Muscle of back (tissue), 11 donors: ENCODE results near the gene HRK. TPM values are rescaled to one million over a fixed set of nuclear protein-coding genes. Genes with fewer than 3 reads are reported as not detected.
A peak's percentile ranks its signal among the peaks of the same experiment; 100 is the strongest.

ENCODE experiments used
- DNase-seq, 3 donors: peaks; one replicate each; pipeline versions ENCODE4 v3.0.0 to v3.0.0-alpha.2; 2013
- polyA plus RNA-seq, 10 donors: library from polyadenylated mRNA; unstranded; fragments of 120-200 nt; gene quantifications; one replicate each; pipeline ENCODE4 v1.2.1, GENCODE V29; 2013; ENCODE audit not compliant: insufficient read length in 10 of 10

Gene HRK
- polyA plus RNA-seq, 10 donors, result 0.14 to 0.40 (median 0.28) TPM

DNA sequence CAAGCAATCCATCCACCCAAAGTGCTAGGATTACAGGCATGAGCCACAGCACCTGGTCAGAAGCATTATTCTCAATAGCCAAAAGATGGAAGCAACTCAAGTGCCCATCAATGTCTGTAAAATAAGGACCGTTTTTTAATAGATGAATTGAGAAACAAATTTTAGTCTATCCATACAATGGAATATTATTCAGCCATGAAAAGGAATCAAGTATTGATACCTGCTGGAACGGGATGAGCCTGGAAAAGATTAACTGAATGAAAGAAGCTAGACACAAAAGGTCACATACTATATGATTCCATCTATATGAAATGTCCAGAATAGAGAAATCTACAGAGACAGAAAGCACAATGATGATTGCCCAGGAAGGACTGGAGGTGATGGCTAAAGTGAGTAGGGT, 20.4 kb upstream of the HRK start:
- no peak for DNase-seq

DNA sequence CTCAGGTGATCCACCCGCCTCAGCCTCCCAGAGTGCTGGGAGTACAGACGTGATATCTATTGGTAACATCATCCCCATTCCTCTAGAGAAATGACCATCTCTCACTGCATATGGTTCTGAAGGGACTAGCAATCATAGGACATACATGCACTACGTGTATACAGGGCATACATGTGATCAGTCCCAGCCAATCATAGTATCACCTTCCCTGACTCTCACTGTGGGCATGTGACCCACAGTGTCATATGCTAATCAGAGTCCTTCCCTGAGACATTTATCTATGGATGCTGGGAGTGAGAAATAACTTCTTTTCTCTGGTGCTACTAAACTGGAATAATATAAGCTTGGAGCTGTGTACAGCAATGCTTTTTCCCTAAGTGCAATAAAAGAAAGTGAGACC, 17.4 kb upstream of the HRK start:
- DNase-seq, result no peak

DNA sequence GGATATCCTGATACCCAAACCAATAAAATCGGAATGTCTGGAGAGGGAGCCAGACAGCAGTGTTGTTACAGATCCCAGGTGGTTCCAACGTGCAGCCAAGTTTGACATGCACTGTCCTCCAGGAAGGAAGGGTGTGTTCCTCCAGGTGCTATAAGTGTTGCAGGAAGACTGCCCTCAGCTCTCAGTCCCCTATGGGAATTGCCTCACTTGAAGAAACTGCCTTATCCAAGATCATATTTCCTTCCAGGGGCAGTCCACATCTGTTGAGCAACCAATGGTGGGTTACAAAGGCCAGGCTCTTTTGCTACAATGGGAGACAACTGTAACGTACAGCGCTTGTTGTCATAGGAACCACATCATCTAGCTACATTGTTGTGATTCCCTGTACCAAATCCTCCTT, 16.2 kb upstream of the HRK start:
- DNase-seq, result no peak

DNA sequence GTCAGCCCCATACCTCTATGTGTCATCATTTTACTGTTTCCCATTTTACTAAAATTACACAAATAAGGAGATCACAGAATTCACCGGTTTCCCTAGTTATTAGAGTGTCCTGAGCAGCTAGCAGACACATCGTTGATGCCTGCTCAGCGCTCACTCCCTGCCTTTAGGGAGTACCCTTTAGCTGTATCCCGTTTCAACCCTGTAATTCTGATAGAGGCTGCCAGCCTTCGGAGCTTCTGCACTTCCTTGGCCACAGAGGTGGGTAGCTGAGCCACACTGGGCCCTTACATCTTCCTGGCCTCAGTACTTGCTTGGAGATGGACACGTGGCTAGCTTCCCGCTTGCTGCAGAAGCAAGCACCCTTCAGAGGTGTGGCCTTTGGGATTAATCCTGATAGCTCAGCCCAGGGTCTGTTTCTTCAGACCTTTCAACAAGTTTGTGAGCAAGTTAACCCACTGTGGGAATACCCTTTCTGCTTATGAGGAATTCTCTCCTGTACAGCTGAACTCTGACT, 15.2 kb upstream of the HRK start:
- no peak for DNase-seq

DNA sequence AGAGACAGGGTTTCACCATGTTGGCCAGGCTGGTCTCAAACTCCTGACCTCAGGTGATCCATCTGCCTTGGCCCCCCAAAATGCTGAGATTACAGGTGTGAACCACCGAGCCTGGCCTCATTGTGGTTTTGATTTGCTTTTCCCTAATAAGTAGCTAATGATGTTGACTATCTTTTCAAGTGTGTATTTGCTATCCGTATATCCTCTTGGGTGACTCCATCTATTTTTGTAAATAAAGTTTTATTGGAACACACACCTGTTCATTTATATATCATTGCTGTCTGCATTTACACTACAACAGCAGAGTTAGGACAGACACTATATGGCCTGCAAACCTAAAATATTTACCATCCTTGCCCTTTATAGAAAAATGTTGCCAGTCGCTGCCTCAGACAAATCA, 13.7 kb upstream of the HRK start:
- no peak for DNase-seq

DNA sequence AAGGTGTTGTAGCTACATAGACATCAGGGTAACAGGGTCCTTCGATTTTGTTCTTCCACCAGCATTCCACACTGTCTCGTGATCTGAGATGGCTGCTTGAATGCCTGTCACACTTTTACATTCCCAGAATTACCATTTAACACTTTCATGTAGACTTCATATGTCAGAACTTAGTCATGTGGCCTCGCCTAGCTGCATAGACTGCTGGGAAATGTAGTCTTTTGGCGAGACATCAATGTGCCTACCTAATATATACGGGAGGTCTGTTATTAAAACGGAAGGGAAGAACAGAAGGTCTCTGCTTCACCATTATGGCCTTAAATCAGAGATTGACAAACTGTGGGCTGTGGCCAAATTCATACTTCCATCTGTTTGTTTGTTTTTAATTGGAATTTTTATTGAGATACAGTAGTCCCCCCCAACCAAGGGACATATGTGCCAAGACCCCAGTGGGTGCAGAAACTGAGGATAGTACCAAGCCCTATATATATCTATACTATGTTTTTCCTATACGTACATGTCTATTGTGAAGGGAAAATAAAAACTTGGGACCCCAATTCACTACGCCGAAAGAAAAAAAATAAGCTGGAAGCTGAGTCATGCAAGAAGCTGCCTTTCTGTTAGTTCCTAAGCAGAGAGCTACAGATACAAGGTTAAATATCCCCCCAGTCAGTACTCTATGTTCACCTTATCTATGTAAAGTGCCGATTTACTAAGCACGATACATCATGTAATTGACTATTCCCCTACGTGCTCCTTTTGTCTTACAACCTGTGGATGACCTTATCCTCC, 11.3 kb upstream of the HRK start:
- no peak for DNase-seq

DNA sequence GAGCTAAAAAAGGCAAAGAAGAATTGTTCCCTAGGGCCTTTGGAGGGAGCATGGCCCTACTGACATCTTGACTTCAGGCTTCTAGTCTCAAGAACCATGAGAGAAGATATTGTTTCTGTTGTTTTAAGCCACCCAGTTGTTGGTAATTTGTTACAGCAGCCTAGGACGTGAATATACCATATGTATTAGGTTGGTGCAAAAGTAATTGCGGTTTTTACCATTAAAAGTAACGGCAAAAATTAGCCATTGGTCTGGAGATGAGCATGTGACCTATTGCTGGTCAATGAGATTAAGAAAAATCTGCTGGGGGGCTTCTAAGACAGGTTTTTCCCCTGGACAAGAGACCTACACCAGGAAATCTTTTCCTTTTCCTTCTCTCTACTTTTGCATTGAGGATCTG, 9.8 kb upstream of the HRK start:
- DNase-seq, result no peak

DNA sequence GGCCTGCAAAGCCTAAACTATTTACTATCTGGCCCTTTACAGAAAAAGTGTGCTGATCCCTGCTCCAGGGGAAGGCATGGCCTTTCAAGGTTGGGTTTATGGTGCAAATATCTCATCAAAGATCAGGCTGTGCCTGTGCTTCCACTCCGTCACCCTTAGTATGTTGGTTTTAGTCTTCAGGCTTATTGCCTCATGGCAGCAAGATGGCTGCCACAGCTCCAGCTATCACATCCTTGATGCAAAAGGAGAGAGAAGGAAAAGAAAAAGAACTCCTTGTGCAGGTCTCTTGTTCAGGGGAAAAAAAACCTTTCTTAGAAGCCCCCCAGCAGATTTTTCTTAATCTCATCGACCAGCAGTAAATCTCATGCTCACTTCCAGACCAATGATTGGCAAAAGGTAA, 9.1 kb upstream of the HRK start:
- no peak for DNase-seq

DNA sequence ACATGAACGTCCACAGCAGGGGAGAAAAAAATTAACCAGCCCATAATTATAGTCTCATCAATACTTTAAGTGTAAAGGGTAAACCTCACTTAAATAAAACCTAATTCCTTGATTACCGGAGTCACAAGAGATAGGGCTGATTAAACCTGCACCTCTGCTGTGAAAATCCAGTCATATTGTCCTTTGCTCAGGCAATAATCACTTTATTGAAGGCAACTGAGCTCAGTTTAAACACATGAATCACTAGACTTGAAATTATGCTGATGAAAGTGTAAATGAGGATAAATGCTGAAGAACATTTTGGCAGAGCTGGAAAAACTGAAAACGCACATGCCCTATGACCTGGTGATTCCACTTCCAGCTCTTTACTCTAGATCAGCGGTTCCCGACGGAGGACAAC, 6.7 kb upstream of the HRK start:
- no peak for DNase-seq

DNA sequence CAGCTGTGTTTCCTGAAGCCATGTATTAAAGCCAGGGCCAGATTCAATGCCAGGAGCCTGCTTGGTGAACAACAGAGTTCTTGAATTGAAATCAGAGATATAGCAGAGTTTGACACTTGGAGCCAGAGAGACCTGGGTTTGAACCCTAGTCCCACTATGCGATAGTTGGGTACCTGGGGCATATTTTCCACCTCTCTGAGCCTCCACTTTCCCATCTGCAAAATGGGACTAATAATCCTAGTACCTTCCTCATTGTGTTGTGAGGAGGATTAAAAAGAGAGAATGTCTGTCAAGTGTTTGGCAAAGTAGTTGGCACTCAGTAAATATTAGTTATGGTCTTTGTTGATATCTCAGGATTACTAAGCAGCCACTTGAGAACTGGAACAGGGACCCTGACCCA, 6.0 kb upstream of the HRK start:
- peak in 1 of 3 donors; percentile 17 for DNase-seq

DNA sequence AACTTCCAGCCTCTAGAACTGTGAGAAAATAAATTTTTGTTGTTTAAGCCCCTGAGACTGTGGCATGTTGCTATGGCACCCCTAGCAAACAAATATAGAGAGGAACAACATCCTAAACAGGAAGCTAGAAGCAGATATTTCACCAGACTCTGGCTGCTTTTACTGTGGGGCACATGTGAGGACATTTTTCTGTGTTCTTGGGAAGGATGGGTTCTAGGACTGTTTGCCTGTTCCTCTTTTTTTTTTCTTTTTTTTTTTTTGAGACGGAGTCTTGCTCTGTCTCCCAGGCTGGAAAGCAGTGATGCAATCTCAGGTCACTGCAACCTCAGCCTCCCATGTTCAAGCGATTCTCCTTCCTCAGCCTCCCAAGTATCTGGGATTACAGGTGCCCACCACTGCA, 4.2 kb upstream of the HRK start:
- peak in 1 of 3 donors; percentile 23 for DNase-seq

DNA sequence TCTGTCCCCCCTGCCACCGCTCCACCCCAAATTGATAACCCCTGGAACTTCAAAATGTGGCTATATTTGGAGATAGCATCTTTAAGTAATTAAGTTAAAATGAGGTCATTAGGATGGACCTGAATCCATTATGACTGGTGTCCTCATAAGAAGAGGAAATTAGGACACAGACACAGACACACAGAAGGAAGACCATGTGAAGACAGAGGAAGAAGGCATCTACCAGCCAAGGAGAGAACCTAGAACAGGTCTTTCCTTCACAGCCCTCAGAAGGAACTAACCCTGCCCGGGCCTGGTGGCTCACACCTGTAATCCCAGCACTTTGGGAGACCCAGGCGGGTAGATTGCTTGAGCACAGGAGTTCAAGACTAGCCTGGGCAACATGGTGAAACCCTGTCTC, 3.6 kb upstream of the HRK start:
- no peak for DNase-seq

DNA sequence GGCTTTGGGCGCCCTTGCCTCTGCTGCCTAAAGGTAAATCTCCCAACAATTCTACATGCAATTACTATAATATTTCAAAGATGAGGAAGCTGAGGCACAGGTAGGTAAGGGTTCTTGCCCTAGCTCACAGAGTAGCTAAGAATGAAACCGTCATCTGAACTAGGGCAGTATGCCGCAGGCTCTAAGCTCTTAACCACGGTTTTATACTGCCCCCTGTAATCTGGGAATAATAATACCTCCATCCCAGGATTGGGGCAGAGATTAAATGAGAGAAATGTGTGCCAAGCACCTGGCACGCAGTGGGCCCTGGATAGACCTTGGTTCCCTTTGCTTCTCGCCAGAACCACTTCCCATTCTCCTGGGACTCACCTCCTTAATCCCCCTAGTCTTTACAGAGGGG, 1.5 kb upstream of the HRK start:
- peak in 2 of 3 donors; percentile 53 to 65 for DNase-seq

DNA sequence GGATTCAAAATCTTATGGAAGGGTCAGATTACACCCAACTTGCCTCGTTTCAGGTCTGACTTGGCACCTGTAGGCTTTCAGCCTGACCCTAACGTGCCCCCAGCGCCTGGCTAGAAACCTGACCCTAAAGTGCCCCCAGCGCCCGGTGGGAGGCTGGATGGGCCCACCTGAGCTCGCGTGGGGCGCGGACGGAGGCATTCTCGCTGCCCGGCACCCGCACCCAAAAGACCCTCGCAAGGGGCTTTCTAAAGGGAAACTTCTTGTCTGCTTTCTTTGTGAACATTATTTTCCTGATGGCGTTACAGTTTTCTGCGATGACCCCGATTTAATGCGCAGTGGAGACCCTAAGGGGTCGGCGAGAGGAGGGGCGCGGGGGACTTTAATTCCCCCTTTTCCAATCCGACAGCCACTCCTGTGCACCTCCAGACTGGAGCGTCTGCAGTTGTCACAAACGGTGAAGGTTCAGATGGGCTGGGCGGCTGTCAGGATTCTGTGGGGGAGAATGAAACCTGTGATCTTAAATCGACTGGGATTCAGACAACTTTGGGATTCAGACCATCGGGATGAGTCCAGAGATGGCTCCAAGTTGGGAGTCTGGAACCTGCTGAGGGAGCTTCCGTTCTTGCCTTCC, 751 bp upstream of the HRK start:
- DNase-seq, result peak in 1 of 3 donors; percentile 16

DNA sequence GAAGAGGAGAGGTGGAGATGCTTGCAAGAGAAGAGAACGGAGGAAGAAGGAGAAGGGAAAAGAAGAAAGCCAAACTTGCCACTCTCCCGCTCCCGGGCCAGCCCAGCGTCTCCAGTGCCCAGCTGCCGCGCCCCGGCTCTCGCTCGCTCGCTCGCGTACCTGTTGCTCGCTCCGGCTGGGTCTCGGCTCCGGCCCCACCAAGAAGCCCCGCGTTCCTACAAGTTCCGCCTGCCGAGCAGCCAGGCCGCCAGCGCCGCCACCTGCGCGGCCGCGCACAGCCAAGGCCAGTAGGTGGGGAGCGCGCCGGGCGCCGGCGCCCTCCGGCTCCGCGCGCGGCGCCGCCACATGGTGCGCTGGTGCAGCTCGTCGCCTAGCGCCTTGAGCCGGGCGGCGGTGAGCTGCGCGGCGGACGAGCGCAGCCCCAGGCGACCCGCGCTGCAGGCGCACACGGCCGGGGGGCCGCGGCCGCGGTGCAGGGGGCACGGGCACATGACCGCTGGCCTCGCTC, 370 bp downstream of the HRK start:
- no peak for DNase-seq

DNA sequence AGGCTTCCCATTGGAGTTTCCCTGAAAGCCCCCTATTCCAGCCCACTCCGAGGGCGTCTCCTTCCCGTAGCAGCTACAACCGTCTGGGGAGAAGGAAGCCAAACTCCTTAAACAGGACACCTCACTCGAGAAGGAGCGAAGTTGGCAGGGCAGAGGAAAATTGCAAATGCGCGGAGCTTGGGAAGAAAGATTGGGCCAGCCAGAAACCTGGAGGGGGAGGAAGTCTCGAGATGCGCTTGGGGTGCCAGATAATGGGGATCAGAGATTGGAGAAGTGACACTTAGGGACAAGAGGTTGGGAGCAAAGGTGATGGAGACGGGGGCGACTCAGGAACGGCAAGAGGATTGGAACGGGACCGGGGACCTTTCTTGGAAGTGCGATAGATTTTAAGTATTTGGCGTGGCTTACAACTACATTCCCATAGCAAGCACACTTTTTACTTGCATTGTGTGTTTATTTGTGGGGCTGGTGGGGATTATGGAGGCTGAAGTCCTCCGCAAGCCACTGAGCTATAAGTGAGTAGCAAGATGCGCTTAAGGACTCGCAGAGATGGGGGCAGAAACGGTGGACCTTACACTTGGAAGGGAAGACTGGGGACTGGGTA, 926 bp downstream of the HRK start:
- peak in 1 of 3 donors; percentile 59 for DNase-seq

DNA sequence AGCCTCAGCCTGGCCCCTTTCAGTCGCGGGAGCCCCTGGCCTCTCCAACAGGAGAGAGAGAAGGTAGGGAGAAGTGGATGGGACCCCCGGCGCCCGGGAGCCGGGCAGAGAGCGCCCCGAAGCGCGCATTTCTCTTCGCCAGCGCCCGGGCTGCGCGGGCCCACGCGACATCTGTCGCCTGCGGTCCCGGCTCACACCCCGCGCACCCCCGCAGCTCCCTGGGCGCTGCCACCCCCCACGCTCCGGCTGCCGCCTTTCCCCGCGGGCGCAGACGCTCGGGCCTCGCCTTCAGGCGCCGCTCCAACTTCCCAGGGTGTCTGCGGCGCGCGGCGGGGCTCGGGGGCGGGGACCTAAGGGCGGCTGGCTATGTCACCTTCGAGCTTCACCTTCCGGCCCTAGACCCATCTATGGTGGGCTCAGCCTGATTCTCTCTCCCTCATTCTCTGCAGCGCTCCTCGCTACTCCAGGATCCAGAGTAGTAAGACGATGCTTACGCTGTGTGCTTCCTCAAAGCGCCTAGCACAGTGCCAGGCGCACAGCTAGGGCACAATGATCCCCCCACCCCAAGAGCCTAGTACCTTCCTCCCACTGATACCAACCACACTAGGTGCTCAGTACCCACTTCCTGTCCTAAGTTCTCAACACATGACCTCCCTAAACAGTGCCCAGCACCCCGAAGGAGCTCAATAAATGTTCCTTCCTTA, 1.6 kb downstream of the HRK start:
- DNase-seq, result peak in 1 of 3 donors; percentile 34

DNA sequence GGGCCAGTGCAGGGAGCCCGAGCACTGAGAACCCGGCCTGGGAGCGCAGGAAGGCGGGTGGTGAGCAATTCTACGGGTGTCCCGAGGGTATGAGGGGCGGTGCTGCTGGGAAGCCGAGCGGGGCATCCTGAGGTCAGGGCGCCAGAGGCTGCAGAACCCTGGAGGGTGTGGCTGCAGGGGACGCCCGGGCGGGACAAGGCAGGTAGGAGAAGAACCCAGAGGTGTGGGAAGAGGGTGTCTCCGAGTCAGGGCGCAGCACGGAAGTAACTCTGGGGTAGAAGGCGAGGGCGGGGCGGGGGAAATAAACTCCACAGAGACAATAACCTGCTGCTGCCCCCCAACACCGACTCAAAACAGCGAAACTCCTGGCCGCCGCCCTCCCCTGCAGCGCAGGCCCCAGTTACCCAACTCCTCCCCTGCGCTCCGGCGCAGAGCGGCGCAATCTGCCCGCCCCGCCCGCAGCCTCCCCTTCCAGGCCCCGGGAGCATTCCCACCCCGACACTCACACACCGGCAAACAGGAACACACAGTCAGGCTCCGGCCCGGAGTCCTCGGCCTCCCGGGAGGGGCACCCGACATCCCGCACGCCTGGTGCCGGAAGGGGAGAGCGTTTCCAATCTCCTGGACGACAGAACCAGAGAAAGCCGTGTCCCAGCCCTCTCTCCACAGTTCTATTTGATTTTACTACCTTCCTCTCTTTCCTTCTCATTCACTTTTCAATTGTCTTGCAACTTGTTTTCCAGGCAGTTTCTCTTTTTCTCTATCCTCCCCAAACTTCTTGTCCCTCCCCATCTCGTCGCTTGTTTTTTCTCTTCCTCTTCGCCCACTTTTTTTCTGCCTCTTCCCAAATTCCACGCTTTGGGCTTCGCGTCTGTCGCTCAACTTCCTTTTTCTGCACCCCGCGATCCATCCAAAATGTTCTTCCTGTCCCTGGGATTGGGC, 2.4 kb downstream of the HRK start:
- peak in 1 of 3 donors; percentile 36 for DNase-seq

DNA sequence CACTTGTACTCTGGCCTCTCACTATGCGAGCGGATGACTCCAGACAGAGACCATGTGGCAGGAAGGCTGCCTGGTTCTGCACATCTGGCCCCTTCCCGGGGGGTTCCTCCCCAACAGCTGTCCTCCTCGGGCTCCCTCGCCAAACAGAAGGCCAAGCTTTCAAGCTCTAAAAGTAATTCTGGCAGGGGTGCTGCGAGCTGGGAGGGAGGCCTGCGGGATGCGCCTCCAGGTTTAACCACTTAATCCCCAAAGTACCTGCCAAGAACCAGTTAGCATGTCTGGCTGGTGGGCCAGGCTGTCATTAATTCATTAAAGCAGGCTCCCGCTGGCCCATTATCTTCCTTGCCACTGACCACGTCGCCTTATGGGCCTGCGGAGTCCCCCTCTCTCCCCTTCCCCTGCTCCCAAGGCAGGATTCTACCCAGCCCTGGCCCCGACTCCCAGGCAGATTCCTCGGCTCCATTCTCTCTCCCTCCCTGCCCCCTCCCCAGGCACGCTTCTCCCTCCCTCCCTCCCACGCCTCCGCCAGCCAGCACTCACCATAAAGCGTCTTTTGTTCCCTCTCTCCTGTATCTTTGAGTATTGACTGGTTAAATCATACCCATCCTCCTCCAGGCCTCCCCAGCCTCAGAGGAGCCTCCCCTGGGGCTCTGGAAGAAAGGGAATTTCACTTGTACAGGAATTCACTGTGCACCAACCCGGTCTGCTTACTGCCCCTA, 4.9 kb downstream of the HRK start:
- DNase-seq, result peak; percentile 29 to 91 (median 70)

DNA sequence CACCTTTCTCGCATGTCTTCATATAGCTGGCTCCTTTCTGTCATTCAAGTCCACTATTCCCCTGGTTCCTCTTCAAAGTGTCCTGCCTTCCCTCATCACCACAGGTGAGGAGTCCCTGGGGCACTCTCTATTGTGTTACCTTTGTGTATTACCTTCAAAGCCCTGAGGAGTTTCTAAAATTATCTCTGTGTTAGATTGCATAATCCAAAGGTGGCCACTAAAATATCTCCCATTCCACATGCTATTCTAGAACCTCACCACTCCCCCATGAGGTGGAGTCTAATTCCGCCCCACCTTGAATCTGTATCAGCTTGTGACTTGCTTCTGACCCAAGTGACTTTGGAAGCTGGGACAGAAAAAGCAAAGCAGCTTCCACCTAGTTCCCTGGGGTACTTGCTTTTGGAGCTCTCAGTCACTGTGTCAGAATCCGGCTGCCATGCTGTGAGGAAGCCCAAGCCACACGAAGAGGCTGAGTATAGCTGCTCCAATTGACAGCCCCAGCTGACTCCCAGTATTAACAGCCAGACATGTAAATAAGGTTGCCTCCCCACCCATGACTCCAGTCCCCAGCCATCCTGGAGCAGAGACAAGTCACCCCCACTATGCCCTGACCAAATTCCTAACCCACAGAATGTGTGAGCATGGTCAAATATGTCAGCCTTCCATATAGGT, 6.8 kb downstream of the HRK start:
- no peak for DNase-seq
